ENCODE data around the gene ABHD17C. TPM values are rescaled to one million over a fixed set of nuclear protein-coding genes. Genes with fewer than 3 reads are reported as not detected.
"Not testable (repeated sequence)": the region's sequence is repeated elsewhere in the genome, so short reads cannot be mapped to it uniquely, and the experiment has no call there.

The ABHD17C gene
- total and polyA plus RNA-seq, 2 donors (not counting 3 experiments of a cell fraction or from before 2014, with no cell fraction given): 5.9 to 10.9 TPM

GRCh38 chr15:80647424-80647823, 47.7 kb upstream of the ABHD17C start:
- FAIRE-seq; intact Hi-C loops (cut with micrococcal nuclease); H3K36me3 ChIP-seq (ENCODE audit: control insufficient read depth in 2 of 2, extremely low read depth in 1 of 2, insufficient read depth in 2 of 2, low read length in 2 of 2); H3K4me3 ChIP-seq (replicated peaks in 1 of 3; ENCODE audit: insufficient read depth in 1 of 3, low read depth in 1 of 3, low read length in 3 of 3); H2AFZ ChIP-seq (ENCODE audit: low read depth, low read length); CTCF ChIA-PET; H3K27ac ChIP-seq (ENCODE audit: insufficient read depth, low read depth, low read length); H3K9me3 ChIP-seq (replicated peaks; ENCODE audit: control insufficient read depth, insufficient read depth, low read length); DNase-seq (ENCODE audit: low read depth, low spot score); dilution Hi-C loops (cut with MboI; ENCODE audit: extremely low pct_ligation_motif_present, low sequenced_read_pairs); H4K20me1 ChIP-seq (replicated peaks; ENCODE audit: control insufficient read depth, extremely low read depth, insufficient read depth, low read length); H3K9ac ChIP-seq (replicated peaks; ENCODE audit: extremely low read depth, insufficient read depth, low read length); H3K4me2 ChIP-seq (ENCODE audit: insufficient read depth, low read length); H3K79me2 ChIP-seq (ENCODE audit: control insufficient read depth, insufficient read depth, low read length); POLR2A ChIA-PET; H3K4me1 ChIP-seq (ENCODE audit: control insufficient read depth, extremely low read depth, insufficient read depth, low read length); BruUV-seq (replicated peaks); H3K9me1 ChIP-seq (replicated peaks; ENCODE audit: control insufficient read depth, extremely low read depth, insufficient read depth, low read length); H3K27me3 ChIP-seq (ENCODE audit: control insufficient read depth in 2 of 2, insufficient read depth in 2 of 2, low read length in 2 of 2): not testable (repeated sequence)

DNA sequence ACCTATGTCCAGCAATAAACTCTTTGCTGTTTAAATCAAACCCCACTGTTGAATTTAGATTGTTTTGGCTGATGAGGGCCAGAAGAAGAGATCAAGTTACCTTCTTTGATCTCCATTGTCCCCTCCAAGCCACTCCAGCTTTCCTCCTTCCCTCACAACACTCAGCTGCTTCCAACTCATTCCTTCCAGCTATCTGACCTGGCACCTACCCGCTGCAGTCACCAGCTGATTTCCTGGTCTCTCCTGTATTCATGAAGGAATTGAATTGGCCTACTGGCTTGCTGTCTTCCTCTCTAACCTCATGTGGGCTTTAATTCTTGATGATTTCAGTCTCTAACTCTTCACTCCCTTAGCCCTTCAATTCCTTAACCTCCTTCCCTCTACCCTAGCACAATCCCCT, 40.8 kb upstream of the ABHD17C start:
- H3K9me3 ChIP-seq (replicated peaks; ENCODE audit: control insufficient read depth, insufficient read depth, low read length): no peaks in the 10 kb centered on the region
- no peak overlapping the region for H2AFZ ChIP-seq (ENCODE audit: low read depth, low read length)
- H3K79me2 ChIP-seq (ENCODE audit: control insufficient read depth, insufficient read depth, low read length): no peaks in the 10 kb centered on the region
- FAIRE-seq (no peak), DNase-seq (ENCODE audit: low read depth, low spot score) (no peak)
- BruUV-seq (replicated peaks): no TSS peak
- no peaks in the 10 kb centered on the region for H3K4me1 ChIP-seq (ENCODE audit: control insufficient read depth, extremely low read depth, insufficient read depth, low read length)
- TF ChIP-seq JUN (IDR thresholded peaks at IDR 0.05; ENCODE audit: borderline replicate concordance, insufficient read depth, insufficient read length, low read depth): no peak
- ChIA-PET CTCF (interaction anchor here (0.8 to 2.0 kb wide), 4 partner anchors 12 to 122 kb away, joined by 3 to 5 read pairs (median 4); no protein-coding TSS in a partner anchor), POLR2A (no interaction called here)
- H3K36me3 ChIP-seq (ENCODE audit: control insufficient read depth in 2 of 2, extremely low read depth in 1 of 2, insufficient read depth in 2 of 2, low read length in 2 of 2): no peaks in the 10 kb centered on the region
- H3K27me3 ChIP-seq (ENCODE audit: control insufficient read depth in 2 of 2, insufficient read depth in 2 of 2, low read length in 2 of 2): peaks cover 1 to 3% of the 10 kb centered on the region in 2 experiments
- no peak overlapping the region for H3K27ac ChIP-seq (ENCODE audit: insufficient read depth, low read depth, low read length)
- intact Hi-C loops (cut with micrococcal nuclease) (no loop called here), dilution Hi-C loops (cut with MboI; ENCODE audit: extremely low pct_ligation_motif_present, low sequenced_read_pairs) (no loop called here)
- H3K4me2 ChIP-seq (ENCODE audit: insufficient read depth, low read length): no peak overlapping the region
- H3K4me3 ChIP-seq (replicated peaks in 1 of 3; ENCODE audit: insufficient read depth in 1 of 3, low read depth in 1 of 3, low read length in 3 of 3): no peak overlapping the region
- H4K20me1 ChIP-seq (replicated peaks; ENCODE audit: control insufficient read depth, extremely low read depth, insufficient read depth, low read length): no peaks in the 10 kb centered on the region
- H3K9ac ChIP-seq (replicated peaks; ENCODE audit: extremely low read depth, insufficient read depth, low read length): no peak overlapping the region
- no peaks in the 10 kb centered on the region for H3K9me1 ChIP-seq (replicated peaks; ENCODE audit: control insufficient read depth, extremely low read depth, insufficient read depth, low read length)

Measured in endothelial cell of umbilical vein (primary cell).